Measurements from ENCODE around the gene TP53RK. TPM values are rescaled to one million over a fixed set of nuclear protein-coding genes. Genes with fewer than 3 reads are reported as not detected.

The TP53RK gene
- total and polyA plus RNA-seq, 4 donors: 4.7 to 12.8 (median 6.8) TPM

- H3K4me1 ChIP-seq (ENCODE audit: control insufficient read depth in 4 of 4, insufficient read depth in 4 of 4, low read length in 3 of 4): peaks cover under 1 to 27% (median 12%) of the 10 kb centered on the region in 4 donors
- H3K4me3 ChIP-seq (ENCODE audit: low read depth in 1 of 3, low read length in 3 of 3): peak overlapping the region; percentile 68 to 93 (median 89)
- H3K9ac ChIP-seq (ENCODE audit: low read depth in 1 of 2, low read length in 2 of 2): peak overlapping the region; percentile 89 to 92
- H3K27me3 ChIP-seq (ENCODE audit: control insufficient read depth in 4 of 4, insufficient read depth in 4 of 4, low read length in 3 of 4): no peaks in the 10 kb centered on the region
- no peaks in the 10 kb centered on the region for H3K9me3 ChIP-seq (ENCODE audit: control insufficient read depth in 4 of 4, low read length in 3 of 4)
- TF ChIP-seq EGR1 (IDR thresholded peaks at IDR 0.05; ENCODE audit: low read depth in 2 of 2): no peak
- no peak for TF ChIP-seq RXRA (IDR thresholded peaks at IDR 0.05)
- no peak for TF ChIP-seq NR2F2 (IDR thresholded peaks at IDR 0.05)
- no peak for TF ChIP-seq TAF1 (conservative IDR thresholded peaks at IDR 0.05)
- TF ChIP-seq, protein P1, sequence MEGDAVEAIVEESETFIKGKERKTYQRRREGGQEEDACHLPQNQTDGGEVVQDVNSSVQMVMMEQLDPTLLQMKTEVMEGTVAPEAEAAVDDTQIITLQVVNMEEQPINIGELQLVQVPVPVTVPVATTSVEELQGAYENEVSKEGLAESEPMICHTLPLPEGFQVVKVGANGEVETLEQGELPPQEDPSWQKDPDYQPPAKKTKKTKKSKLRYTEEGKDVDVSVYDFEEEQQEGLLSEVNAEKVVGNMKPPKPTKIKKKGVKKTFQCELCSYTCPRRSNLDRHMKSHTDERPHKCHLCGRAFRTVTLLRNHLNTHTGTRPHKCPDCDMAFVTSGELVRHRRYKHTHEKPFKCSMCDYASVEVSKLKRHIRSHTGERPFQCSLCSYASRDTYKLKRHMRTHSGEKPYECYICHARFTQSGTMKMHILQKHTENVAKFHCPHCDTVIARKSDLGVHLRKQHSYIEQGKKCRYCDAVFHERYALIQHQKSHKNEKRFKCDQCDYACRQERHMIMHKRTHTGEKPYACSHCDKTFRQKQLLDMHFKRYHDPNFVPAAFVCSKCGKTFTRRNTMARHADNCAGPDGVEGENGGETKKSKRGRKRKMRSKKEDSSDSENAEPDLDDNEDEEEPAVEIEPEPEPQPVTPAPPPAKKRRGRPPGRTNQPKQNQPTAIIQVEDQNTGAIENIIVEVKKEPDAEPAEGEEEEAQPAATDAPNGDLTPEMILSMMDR (IDR thresholded peaks at IDR 0.05; ENCODE audit: low read depth, low read length, missing input control): no peak
- no peak for TF ChIP-seq GABPA (IDR thresholded peaks at IDR 0.05 in 1 of 2, conservative IDR thresholded peaks at IDR 0.05 in 1 of 2)
- no peak for TF ChIP-seq RAD21 (IDR thresholded peaks at IDR 0.05)
- TF ChIP-seq FOXA1 (IDR thresholded peaks at IDR 0.05): no peak
- TF ChIP-seq HNF4G (IDR thresholded peaks at IDR 0.05): no peak
- TF ChIP-seq FOXA2 (IDR thresholded peaks at IDR 0.05): no peak
- no peak for TF ChIP-seq JUND (IDR thresholded peaks at IDR 0.05)
- TF ChIP-seq SP1 (IDR thresholded peaks at IDR 0.05): no peak
- TF ChIP-seq, protein P2, sequence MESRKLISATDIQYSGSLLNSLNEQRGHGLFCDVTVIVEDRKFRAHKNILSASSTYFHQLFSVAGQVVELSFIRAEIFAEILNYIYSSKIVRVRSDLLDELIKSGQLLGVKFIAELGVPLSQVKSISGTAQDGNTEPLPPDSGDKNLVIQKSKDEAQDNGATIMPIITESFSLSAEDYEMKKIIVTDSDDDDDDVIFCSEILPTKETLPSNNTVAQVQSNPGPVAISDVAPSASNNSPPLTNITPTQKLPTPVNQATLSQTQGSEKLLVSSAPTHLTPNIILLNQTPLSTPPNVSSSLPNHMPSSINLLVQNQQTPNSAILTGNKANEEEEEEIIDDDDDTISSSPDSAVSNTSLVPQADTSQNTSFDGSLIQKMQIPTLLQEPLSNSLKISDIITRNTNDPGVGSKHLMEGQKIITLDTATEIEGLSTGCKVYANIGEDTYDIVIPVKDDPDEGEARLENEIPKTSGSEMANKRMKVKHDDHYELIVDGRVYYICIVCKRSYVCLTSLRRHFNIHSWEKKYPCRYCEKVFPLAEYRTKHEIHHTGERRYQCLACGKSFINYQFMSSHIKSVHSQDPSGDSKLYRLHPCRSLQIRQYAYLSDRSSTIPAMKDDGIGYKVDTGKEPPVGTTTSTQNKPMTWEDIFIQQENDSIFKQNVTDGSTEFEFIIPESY (IDR thresholded peaks at IDR 0.05): no peak
- TF ChIP-seq, protein P3, sequence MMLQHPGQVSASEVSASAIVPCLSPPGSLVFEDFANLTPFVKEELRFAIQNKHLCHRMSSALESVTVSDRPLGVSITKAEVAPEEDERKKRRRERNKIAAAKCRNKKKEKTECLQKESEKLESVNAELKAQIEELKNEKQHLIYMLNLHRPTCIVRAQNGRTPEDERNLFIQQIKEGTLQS (IDR thresholded peaks at IDR 0.05): no peak
- TF ChIP-seq HNF4A (conservative IDR thresholded peaks at IDR 0.05): no peak
- no peak for TF ChIP-seq YY1 (IDR thresholded peaks at IDR 0.05)
- WGBS: 19% methylated on average over 20 of the region's 20 CpGs
- no peak for DNase-seq (ENCODE audit: low spot score)
- H3K36me3 ChIP-seq (ENCODE audit: control insufficient read depth in 4 of 4, insufficient read depth in 3 of 4, low read depth in 1 of 4, low read length in 3 of 4): peaks cover 0 to 7% (median 4%) of the 10 kb centered on the region in 4 donors
- H3K27ac ChIP-seq (ENCODE audit: low read depth in 1 of 2, low read length in 2 of 2): peak overlapping the region; percentile 96
Measured at GRCh38 chr20:46688151-46689081, 828 bp downstream of the TP53RK start.

GRCh38 chr20:46683939-46684750, 5.1 kb downstream of the TP53RK start:
- H3K4me3 ChIP-seq (ENCODE audit: low read depth in 1 of 3, low read length in 3 of 3): peak overlapping the region; percentile 40 to 69 (median 49)
- no peaks in the 10 kb centered on the region for H3K27me3 ChIP-seq (ENCODE audit: control insufficient read depth in 4 of 4, insufficient read depth in 4 of 4, low read length in 3 of 4)
- peaks cover 6 to 42% (median 26%) of the 10 kb centered on the region in 4 donors for H3K4me1 ChIP-seq (ENCODE audit: control insufficient read depth in 4 of 4, insufficient read depth in 4 of 4, low read length in 3 of 4)
- WGBS: 51% methylated on average over 23 of the region's 23 CpGs
- no peak overlapping the region for H3K9ac ChIP-seq (ENCODE audit: low read depth in 1 of 2, low read length in 2 of 2)
- H3K36me3 ChIP-seq (ENCODE audit: control insufficient read depth in 4 of 4, insufficient read depth in 3 of 4, low read depth in 1 of 4, low read length in 3 of 4): peaks cover 0 to 7% (median 4%) of the 10 kb centered on the region in 4 donors
- peak overlapping the region; percentile 5 to 63 for H3K27ac ChIP-seq (ENCODE audit: low read depth in 1 of 2, low read length in 2 of 2)
- no peaks in the 10 kb centered on the region for H3K9me3 ChIP-seq (ENCODE audit: control insufficient read depth in 4 of 4, low read length in 3 of 4)
- DNase-seq (ENCODE audit: low spot score): no peak
- TF ChIP-seq SP1 (IDR thresholded peaks at IDR 0.05): no peak
- TF ChIP-seq, protein P2 (IDR thresholded peaks at IDR 0.05): peak; percentile 98
- no peak for TF ChIP-seq RAD21 (IDR thresholded peaks at IDR 0.05)
- TF ChIP-seq TAF1 (conservative IDR thresholded peaks at IDR 0.05): peak; percentile 72
- TF ChIP-seq MAX (IDR thresholded peaks at IDR 0.05): no peak
- TF ChIP-seq, protein P3 (IDR thresholded peaks at IDR 0.05): no peak
- no peak for TF ChIP-seq JUND (IDR thresholded peaks at IDR 0.05)
- TF ChIP-seq FOXA2 (IDR thresholded peaks at IDR 0.05): no peak
- TF ChIP-seq HNF4A (conservative IDR thresholded peaks at IDR 0.05): no peak
- no peak for TF ChIP-seq FOXA1 (IDR thresholded peaks at IDR 0.05)
- TF ChIP-seq GABPA (IDR thresholded peaks at IDR 0.05 in 1 of 2, conservative IDR thresholded peaks at IDR 0.05 in 1 of 2): no peak
- TF ChIP-seq YY1 (IDR thresholded peaks at IDR 0.05): peak; percentile 55
- TF ChIP-seq HNF4G (IDR thresholded peaks at IDR 0.05): no peak
